ENCODE results near the gene RAB11A.
A peak's percentile ranks its signal among the peaks of the same experiment; 100 is the strongest.

Gene RAB11A

DNA sequence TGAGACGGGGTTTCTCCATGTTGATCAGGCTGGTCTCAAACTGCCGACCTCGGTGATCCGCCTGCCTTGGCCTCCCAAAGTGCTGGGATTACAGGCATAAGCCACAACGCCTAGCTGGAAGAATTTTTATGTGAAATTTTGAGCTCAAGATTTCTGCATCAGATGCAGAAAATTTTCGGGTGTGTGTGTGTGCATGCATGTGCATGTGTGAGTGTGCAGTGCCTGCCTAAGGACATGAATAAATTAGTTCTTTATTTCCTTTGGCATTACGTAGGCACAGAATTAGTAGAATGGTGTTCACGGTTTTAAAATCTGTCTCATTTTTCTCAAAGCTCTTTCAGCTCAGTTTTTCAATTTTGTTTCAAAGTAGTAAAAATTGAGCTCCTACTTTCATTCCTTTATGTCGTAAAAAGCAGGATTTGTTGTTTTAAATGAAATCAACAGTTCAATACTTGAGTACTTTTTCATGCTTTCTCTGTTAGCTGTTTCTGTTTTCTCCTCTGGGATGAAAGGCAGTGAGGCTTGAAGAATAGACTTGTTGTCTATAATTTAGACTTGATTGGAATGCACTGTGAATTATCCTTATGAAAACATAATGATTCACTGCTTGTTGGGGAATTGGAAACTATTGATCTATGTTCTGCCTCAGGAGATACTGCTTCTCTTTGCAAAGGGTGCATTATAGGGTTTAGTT is 23.3 kb upstream of the RAB11A start:
- H3K4me3 ChIP-seq (ENCODE audit: low read length, poor library complexity, severe bottlenecking), result no peak overlapping the region
- H3K27me3 ChIP-seq (ENCODE audit: insufficient read depth, low read length, poor library complexity, severe bottlenecking), result no peaks in the 10 kb centered on the region
- no peaks in the 10 kb centered on the region for H3K36me3 ChIP-seq (ENCODE audit: insufficient read depth, low read length)
- H2AFZ ChIP-seq (ENCODE audit: low read length), result no peak overlapping the region
- no peaks in the 10 kb centered on the region for H4K20me1 ChIP-seq (ENCODE audit: insufficient read depth, low read length, poor library complexity, severe bottlenecking)
- no peaks in the 10 kb centered on the region for H3K4me1 ChIP-seq (ENCODE audit: insufficient read depth, low read length, poor library complexity, severe bottlenecking)
- H3K79me2 ChIP-seq (ENCODE audit: insufficient read depth, low read length), result no peaks in the 10 kb centered on the region
- no peaks in the 10 kb centered on the region for H3K9me3 ChIP-seq (ENCODE audit: insufficient read depth, low read depth, low read length)
- no peak overlapping the region for H3K4me2 ChIP-seq (ENCODE audit: low read depth, low read length, poor library complexity, severe bottlenecking)
- no peak overlapping the region for H3K9ac ChIP-seq (ENCODE audit: low read depth, low read length, poor library complexity, severe bottlenecking)
- no peaks in the 10 kb centered on the region for H3K9me2 ChIP-seq (replicated peaks; ENCODE audit: low read depth, low read length)
- H3F3A ChIP-seq (ENCODE audit: low read depth), result no peaks in the 10 kb centered on the region
- TF ChIP-seq, protein P1, sequence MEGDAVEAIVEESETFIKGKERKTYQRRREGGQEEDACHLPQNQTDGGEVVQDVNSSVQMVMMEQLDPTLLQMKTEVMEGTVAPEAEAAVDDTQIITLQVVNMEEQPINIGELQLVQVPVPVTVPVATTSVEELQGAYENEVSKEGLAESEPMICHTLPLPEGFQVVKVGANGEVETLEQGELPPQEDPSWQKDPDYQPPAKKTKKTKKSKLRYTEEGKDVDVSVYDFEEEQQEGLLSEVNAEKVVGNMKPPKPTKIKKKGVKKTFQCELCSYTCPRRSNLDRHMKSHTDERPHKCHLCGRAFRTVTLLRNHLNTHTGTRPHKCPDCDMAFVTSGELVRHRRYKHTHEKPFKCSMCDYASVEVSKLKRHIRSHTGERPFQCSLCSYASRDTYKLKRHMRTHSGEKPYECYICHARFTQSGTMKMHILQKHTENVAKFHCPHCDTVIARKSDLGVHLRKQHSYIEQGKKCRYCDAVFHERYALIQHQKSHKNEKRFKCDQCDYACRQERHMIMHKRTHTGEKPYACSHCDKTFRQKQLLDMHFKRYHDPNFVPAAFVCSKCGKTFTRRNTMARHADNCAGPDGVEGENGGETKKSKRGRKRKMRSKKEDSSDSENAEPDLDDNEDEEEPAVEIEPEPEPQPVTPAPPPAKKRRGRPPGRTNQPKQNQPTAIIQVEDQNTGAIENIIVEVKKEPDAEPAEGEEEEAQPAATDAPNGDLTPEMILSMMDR (conservative IDR thresholded peaks at IDR 0.05; ENCODE audit: low read length), result no peak
- TF ChIP-seq EZH2phosphoT487 (IDR thresholded peaks at IDR 0.05; ENCODE audit: borderline replicate concordance), result no peak

DNA sequence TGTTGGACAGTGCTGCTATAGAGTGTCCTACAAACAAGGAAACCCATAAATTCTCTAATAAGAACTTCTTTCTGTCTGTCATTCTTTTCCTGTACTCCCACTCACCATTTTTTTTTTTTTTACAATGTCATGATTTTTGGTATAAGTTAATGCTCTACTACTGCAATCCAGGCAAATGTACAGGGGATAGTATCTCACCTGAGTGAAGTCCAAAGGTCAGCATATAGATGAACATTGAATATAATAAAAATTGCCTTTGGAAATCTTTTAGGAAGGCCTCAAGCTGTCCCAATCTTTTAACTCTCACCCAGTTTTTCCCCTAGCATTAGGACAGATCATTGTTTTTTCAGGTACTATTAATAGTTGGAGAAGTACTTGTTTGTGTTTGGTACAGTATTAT is 21.3 kb upstream of the RAB11A start:
- no peaks in the 10 kb centered on the region for H3K4me1 ChIP-seq (ENCODE audit: insufficient read depth, low read length, poor library complexity, severe bottlenecking)
- H2AFZ ChIP-seq (ENCODE audit: low read length), result peak overlapping the region; percentile 21; the same call in 1 of the 2 replicates
- H3K9me3 ChIP-seq (ENCODE audit: insufficient read depth, low read depth, low read length), result no peaks in the 10 kb centered on the region
- H3K27me3 ChIP-seq (ENCODE audit: insufficient read depth, low read length, poor library complexity, severe bottlenecking), result no peaks in the 10 kb centered on the region
- H3K9ac ChIP-seq (ENCODE audit: low read depth, low read length, poor library complexity, severe bottlenecking), result no peak overlapping the region
- H3K36me3 ChIP-seq (ENCODE audit: insufficient read depth, low read length), result no peaks in the 10 kb centered on the region
- H3K79me2 ChIP-seq (ENCODE audit: insufficient read depth, low read length), result no peaks in the 10 kb centered on the region
- no peaks in the 10 kb centered on the region for H3F3A ChIP-seq (ENCODE audit: low read depth)
- no peaks in the 10 kb centered on the region for H4K20me1 ChIP-seq (ENCODE audit: insufficient read depth, low read length, poor library complexity, severe bottlenecking)
- TF ChIP-seq EZH2phosphoT487 (IDR thresholded peaks at IDR 0.05; ENCODE audit: borderline replicate concordance), result no peak
- TF ChIP-seq, protein P1 (conservative IDR thresholded peaks at IDR 0.05; ENCODE audit: low read length), result no peak
- no peak overlapping the region for H3K4me3 ChIP-seq (ENCODE audit: low read length, poor library complexity, severe bottlenecking)
- H3K4me2 ChIP-seq (ENCODE audit: low read depth, low read length, poor library complexity, severe bottlenecking), result no peak overlapping the region
- H3K9me2 ChIP-seq (replicated peaks; ENCODE audit: low read depth, low read length), result no peaks in the 10 kb centered on the region

DNA sequence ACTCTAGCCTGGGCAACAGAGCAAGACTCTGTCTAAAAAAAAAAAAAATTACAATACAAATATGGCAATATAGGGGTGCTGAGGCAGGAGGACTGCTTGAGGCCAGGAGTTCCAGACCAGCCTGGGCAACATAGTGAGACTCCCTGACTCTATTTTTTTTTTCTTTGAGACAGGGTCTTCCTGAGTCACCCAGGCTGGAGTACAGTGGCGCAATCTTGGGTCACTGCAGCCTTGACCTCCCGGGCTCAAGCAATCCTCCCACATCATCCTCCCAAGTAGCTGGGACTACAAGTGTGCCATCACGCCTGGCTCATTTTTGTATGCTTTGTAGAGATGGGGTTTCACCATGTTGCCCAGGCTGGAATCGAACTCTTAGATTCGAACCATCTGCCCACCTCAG is 17.3 kb upstream of the RAB11A start:
- Histone ChIP-seq H3K79me2 (ENCODE audit: insufficient read depth, low read length) (no peaks in the 10 kb centered on the region), H3F3A (ENCODE audit: low read depth) (no peaks in the 10 kb centered on the region), H3K4me1 (ENCODE audit: insufficient read depth, low read length, poor library complexity, severe bottlenecking) (no peaks in the 10 kb centered on the region), H3K27me3 (ENCODE audit: insufficient read depth, low read length, poor library complexity, severe bottlenecking) (no peaks in the 10 kb centered on the region), H2AFZ (ENCODE audit: low read length) (no peak overlapping the region), H3K9ac (ENCODE audit: low read depth, low read length, poor library complexity, severe bottlenecking) (no peak overlapping the region), H3K4me2 (ENCODE audit: low read depth, low read length, poor library complexity, severe bottlenecking) (no peak overlapping the region), H4K20me1 (ENCODE audit: insufficient read depth, low read length, poor library complexity, severe bottlenecking) (no peaks in the 10 kb centered on the region), H3K36me3 (ENCODE audit: insufficient read depth, low read length) (no peaks in the 10 kb centered on the region), H3K9me3 (ENCODE audit: insufficient read depth, low read depth, low read length) (no peaks in the 10 kb centered on the region), H3K4me3 (ENCODE audit: low read length, poor library complexity, severe bottlenecking) (no peak overlapping the region), H3K9me2 (replicated peaks; ENCODE audit: low read depth, low read length) (no peaks in the 10 kb centered on the region)
- no peak for TF ChIP-seq EZH2phosphoT487 (IDR thresholded peaks at IDR 0.05; ENCODE audit: borderline replicate concordance)
- TF ChIP-seq, protein P1 (conservative IDR thresholded peaks at IDR 0.05; ENCODE audit: low read length), result no peak
